ENCODE data around the gene GYS1.

GRCh38 chr19:48928164-48929025 is 64.7 kb downstream of the GYS1 start:
- no peak for TF ChIP-seq SMC3 (conservative IDR thresholded peaks at IDR 0.05; ENCODE audit: poor library complexity)
- TF ChIP-seq CTCF (IDR thresholded peaks at IDR 0.05; ENCODE audit: poor library complexity, severe bottlenecking) = no peak
- TF ChIP-seq REST (IDR thresholded peaks at IDR 0.05; ENCODE audit: borderline replicate concordance) = no peak
- no peak for TF ChIP-seq EZH2 (IDR thresholded peaks at IDR 0.05; ENCODE audit: borderline replicate concordance, insufficient read depth, low read length, poor library complexity, severe bottlenecking)
- no peak for TF ChIP-seq POLR2AphosphoS5 (IDR thresholded peaks at IDR 0.05)
- TF ChIP-seq RAD21 (conservative IDR thresholded peaks at IDR 0.05) = no peak
